A673 (cell line): ENCODE data around the gene TXLNG.
"Not testable (repeated sequence)": the region's sequence is repeated elsewhere in the genome, so short reads cannot be mapped to it uniquely, and the experiment has no call there.

ENCODE experiments used
- EZH2 ChIP-seq: fragments of 200-600 bp; sonication (generic); IDR thresholded peaks from 2 replicates; pipeline ENCODE4 v1.6.1; 2017; ENCODE audit warnings: borderline replicate concordance, low read depth, mild to moderate bottlenecking, mixed read lengths, antibody characterized with exemption, low read length; ENCODE audit not compliant: poor library complexity, severe bottlenecking
- TF ChIP-seq, protein P1 (sequence below): fragments of 300-800, 200-600 bp; sonication (generic); conservative IDR thresholded peaks from 2 replicates; pipeline ENCODE4 v1.5.1; 2017; ENCODE audit warnings: low read depth, mild to moderate bottlenecking, antibody characterized with exemption, low read length, moderate library complexity, mixed read lengths

GRCh38 chrX:16761500-16761899 is 24.8 kb upstream of the TXLNG start:
- TF ChIP-seq, protein P1, sequence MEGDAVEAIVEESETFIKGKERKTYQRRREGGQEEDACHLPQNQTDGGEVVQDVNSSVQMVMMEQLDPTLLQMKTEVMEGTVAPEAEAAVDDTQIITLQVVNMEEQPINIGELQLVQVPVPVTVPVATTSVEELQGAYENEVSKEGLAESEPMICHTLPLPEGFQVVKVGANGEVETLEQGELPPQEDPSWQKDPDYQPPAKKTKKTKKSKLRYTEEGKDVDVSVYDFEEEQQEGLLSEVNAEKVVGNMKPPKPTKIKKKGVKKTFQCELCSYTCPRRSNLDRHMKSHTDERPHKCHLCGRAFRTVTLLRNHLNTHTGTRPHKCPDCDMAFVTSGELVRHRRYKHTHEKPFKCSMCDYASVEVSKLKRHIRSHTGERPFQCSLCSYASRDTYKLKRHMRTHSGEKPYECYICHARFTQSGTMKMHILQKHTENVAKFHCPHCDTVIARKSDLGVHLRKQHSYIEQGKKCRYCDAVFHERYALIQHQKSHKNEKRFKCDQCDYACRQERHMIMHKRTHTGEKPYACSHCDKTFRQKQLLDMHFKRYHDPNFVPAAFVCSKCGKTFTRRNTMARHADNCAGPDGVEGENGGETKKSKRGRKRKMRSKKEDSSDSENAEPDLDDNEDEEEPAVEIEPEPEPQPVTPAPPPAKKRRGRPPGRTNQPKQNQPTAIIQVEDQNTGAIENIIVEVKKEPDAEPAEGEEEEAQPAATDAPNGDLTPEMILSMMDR, result not testable (repeated sequence)
- TF ChIP-seq EZH2, result not testable (repeated sequence)
